Body of pancreas (tissue), 4 donors: ENCODE data around the gene KLHDC7A.

ENCODE experiments used
- POLR2A ChIP-seq, 3 donors: fragments of 450-650 bp; IDR thresholded peaks; one replicate each; pipeline ENCODE4 v1.6.1; 2016; ENCODE audit warnings: antibody characterized with exemption in 3 of 3, mild to moderate bottlenecking in 2 of 3
- TF ChIP-seq, protein P1 (sequence below), 7 experiments: fragments of 450-650 bp in 4 of 7; fragments of 200-600 bp in 3 of 7; sonication (generic) in 3 of 7; IDR thresholded peaks; one replicate each; pipeline ENCODE4 v1.5.1; 2016 to 2019; ENCODE audit warnings: antibody characterized with exemption in 7 of 7

DNA sequence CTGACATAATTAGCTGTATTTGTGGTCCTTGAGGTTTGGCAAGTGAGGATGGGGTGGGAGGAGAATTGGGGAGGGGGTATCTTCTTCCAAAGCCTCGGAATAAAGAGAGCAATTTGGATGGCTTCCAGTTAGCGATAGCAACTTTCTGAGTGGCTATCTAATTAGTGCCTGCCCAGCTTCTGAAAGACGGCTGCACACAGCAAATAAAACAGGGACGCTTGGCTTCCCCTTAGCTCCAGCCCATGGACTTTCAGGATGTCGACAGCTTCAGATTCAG is 31.1 kb downstream of the KLHDC7A start:
- TF ChIP-seq, protein P1, sequence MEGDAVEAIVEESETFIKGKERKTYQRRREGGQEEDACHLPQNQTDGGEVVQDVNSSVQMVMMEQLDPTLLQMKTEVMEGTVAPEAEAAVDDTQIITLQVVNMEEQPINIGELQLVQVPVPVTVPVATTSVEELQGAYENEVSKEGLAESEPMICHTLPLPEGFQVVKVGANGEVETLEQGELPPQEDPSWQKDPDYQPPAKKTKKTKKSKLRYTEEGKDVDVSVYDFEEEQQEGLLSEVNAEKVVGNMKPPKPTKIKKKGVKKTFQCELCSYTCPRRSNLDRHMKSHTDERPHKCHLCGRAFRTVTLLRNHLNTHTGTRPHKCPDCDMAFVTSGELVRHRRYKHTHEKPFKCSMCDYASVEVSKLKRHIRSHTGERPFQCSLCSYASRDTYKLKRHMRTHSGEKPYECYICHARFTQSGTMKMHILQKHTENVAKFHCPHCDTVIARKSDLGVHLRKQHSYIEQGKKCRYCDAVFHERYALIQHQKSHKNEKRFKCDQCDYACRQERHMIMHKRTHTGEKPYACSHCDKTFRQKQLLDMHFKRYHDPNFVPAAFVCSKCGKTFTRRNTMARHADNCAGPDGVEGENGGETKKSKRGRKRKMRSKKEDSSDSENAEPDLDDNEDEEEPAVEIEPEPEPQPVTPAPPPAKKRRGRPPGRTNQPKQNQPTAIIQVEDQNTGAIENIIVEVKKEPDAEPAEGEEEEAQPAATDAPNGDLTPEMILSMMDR (IDR thresholded peaks at IDR 0.05): no peak
- no peak for TF ChIP-seq POLR2A (IDR thresholded peaks at IDR 0.05)
